Kidney (tissue), 14 donors: ENCODE results near the gene LRRC2. TPM values are rescaled to one million over a fixed set of nuclear protein-coding genes. Genes with fewer than 3 reads are reported as not detected.

ENCODE experiments used
- DNase-seq, 5 donors: peaks; one replicate each; pipeline ENCODE4 v3.0.0-alpha.2; 2013 to 2020
- FAIRE-seq: peaks from 2 replicates; lab custom pipeline; 2012; peaks lifted over from hg19 to GRCh38; lab: Jason Lieb, UNC
- H3K27ac ChIP-seq, 2 donors: one replicate each; pipeline ENCODE4 v1.7.0; 2013; ENCODE audit warnings: low read depth in 2 of 2, low read length in 2 of 2, inconsistent platforms in 1 of 2
- H3K27me3 ChIP-seq: one replicate; pipeline ENCODE4 v1.7.1; 2013; ENCODE audit warnings: low read length, inconsistent platforms; ENCODE audit not compliant: control insufficient read depth, insufficient read depth
- H3K36me3 ChIP-seq, 3 donors: one replicate each; pipeline versions ENCODE4 v1.7.0 to v1.7.1; 2013; ENCODE audit warnings: low read length in 3 of 3, control low read depth in 1 of 3, inconsistent platforms in 1 of 3; ENCODE audit not compliant: insufficient read depth in 3 of 3, control insufficient read depth in 2 of 3
- H3K4me1 ChIP-seq, 3 donors: one replicate each; pipeline versions ENCODE4 v1.7.0 to v1.7.1; 2013; ENCODE audit warnings: low read length in 3 of 3, inconsistent platforms in 1 of 3, low read depth in 1 of 3; ENCODE audit not compliant: control insufficient read depth in 2 of 3, insufficient read depth in 2 of 3
- H3K4me3 ChIP-seq, 3 donors: one replicate each; pipeline versions ENCODE4 v1.7.0 to v1.8.1; 2013; ENCODE audit warnings: low read length in 3 of 3, control low read depth in 1 of 3, inconsistent platforms in 1 of 3
- H3K9ac ChIP-seq, 3 donors: one replicate each; pipeline versions ENCODE4 v1.7.0 to v1.7.1; 2013; ENCODE audit warnings: low read length in 3 of 3, control low read depth in 1 of 3, inconsistent platforms in 1 of 3
- H3K9me3 ChIP-seq, 3 donors: one replicate each; pipeline versions ENCODE4 v1.7.0 to v1.7.1; 2013; ENCODE audit warnings: low read length in 3 of 3, control low read depth in 1 of 3, inconsistent platforms in 1 of 3; ENCODE audit not compliant: control insufficient read depth in 2 of 3, insufficient read depth in 1 of 3
- CTCF ChIP-seq: IDR thresholded peaks from 3 replicates; pipeline ENCODE4 v1.5.1; 2012; ENCODE audit warnings: mild to moderate bottlenecking, moderate library complexity, borderline replicate concordance; ENCODE audit not compliant: insufficient read depth; ENCODE audit errors: extremely low read depth
- intact Hi-C: fragments of 100-400 bp; cut with DNase I; formaldehyde crosslinking; loops from one replicate; pipeline ENCODE4 v1.11.1; 2022
- polyA plus RNA-seq: library from polyadenylated mRNA; stranded (reverse); fragments of 350-450 nt; fragmentation: Illumina TruSeq; extraction: RNeasy Lipid Tissue Mini Kit (QIAGEN cat#74804); gene quantifications from one replicate; pipeline ENCODE4 v1.2.3, GENCODE V29; 2014; ENCODE audit warnings: low read depth, low replicate concordance; ENCODE audit not compliant: insufficient read depth
- total RNA-seq: library from RNA; stranded (reverse); fragmentation: NEBNext Ultra II Directional; extraction: Animal tissue kit (Norgen Biotek cat#: 25700); gene quantifications from one replicate; pipeline ENCODE4 v1.2.1, GENCODE V29; 2021
- donor health status: control.
- donor health status: control.
- donor health status: control.
- donor health status: control.
- donor health status: control.
- donor health status: DM: yes; HTN: yes; CAD: no.
- donor health status: Normal renal cell carcinoma (clear cell type).

Gene LRRC2
- total and polyA plus RNA-seq, 2 donors from 2014 or later, result 3.4 to 7.5 TPM

GRCh38 chr3:46609212-46609721, 43.2 kb upstream of the LRRC2 start:
- no peak for TF ChIP-seq CTCF
- no peaks in the 10 kb centered on the region for H3K36me3 ChIP-seq
- H3K27ac ChIP-seq, result peak overlapping the region in 1 of 2 donors; percentile 28
- intact Hi-C loops, result no loop called here
- no peaks in the 10 kb centered on the region for H3K9me3 ChIP-seq
- DNase-seq (peak in 3 of 5 donors; percentile 25 to 38 (median 33)), FAIRE-seq (no peak)
- H3K4me3 ChIP-seq, result no peak overlapping the region
- no peaks in the 10 kb centered on the region for H3K27me3 ChIP-seq
- peaks cover 0 to 7% (median 0%) of the 10 kb centered on the region in 3 donors for H3K4me1 ChIP-seq
- H3K9ac ChIP-seq, result no peak overlapping the region

GRCh38 chr3:46607603-46608028, 41.5 kb upstream of the LRRC2 start:
- intact Hi-C loops, result no loop called here
- no peak overlapping the region for H3K4me3 ChIP-seq
- TF ChIP-seq CTCF, result no peak
- H3K9me3 ChIP-seq, result no peaks in the 10 kb centered on the region
- no peak for FAIRE-seq
- H3K36me3 ChIP-seq, result no peaks in the 10 kb centered on the region
- H3K9ac ChIP-seq, result no peak overlapping the region
- peaks cover 0 to 7% (median 0%) of the 10 kb centered on the region in 3 donors for H3K4me1 ChIP-seq
- H3K27ac ChIP-seq, result no peak overlapping the region
- no peaks in the 10 kb centered on the region for H3K27me3 ChIP-seq
- no peak for DNase-seq

DNA sequence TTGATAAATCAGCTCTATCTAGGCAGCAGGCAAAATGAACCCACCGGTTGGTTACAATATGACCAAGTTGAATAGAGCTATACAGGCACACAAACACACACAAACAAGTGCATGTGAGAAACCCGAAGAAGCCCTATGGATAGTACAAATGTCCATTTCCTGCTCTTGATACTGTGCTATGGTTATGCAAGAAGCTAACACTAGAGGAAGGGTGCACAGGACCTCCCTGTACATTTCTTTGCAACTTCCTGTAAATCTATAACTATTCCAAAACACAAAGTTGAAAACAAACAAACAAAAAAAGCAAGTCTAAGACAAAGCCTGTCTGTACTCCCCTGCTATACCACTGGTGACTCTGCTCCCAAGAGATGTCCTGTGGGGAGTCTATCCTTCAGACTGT, 38.0 kb upstream of the LRRC2 start:
- DNase-seq (no peak), FAIRE-seq (no peak)
- H3K36me3 ChIP-seq, result no peaks in the 10 kb centered on the region
- TF ChIP-seq CTCF, result no peak
- intact Hi-C loops, result no loop called here
- H3K4me1 ChIP-seq, result peaks cover 0 to under 1% (median 0%) of the 10 kb centered on the region in 3 donors
- no peak overlapping the region for H3K4me3 ChIP-seq
- H3K27me3 ChIP-seq, result no peaks in the 10 kb centered on the region
- no peaks in the 10 kb centered on the region for H3K9me3 ChIP-seq
- no peak overlapping the region for H3K27ac ChIP-seq
- no peak overlapping the region for H3K9ac ChIP-seq

GRCh38 chr3:46603446-46604046, 37.4 kb upstream of the LRRC2 start:
- no peak for TF ChIP-seq CTCF

More at GRCh38 chr3:46603446-46604046, 37.4 kb upstream of the LRRC2 start:
- no peaks in the 10 kb centered on the region for H3K36me3 ChIP-seq
- DNase-seq (no peak), FAIRE-seq (no peak)
- no peak overlapping the region for H3K4me3 ChIP-seq
- H3K9me3 ChIP-seq, result no peaks in the 10 kb centered on the region
- no peaks in the 10 kb centered on the region for H3K4me1 ChIP-seq
- no peaks in the 10 kb centered on the region for H3K27me3 ChIP-seq
- H3K27ac ChIP-seq, result no peak overlapping the region
- H3K9ac ChIP-seq, result no peak overlapping the region
- intact Hi-C loops, result no loop called here
